Midbrain (tissue), 1 donor: ENCODE results near the gene MPPED1.

Experiments
- DNase-seq: peaks from one replicate; lab custom pipeline; 2025; lab: John Stamatoyannopoulos, UW

The MPPED1 gene

DNA sequence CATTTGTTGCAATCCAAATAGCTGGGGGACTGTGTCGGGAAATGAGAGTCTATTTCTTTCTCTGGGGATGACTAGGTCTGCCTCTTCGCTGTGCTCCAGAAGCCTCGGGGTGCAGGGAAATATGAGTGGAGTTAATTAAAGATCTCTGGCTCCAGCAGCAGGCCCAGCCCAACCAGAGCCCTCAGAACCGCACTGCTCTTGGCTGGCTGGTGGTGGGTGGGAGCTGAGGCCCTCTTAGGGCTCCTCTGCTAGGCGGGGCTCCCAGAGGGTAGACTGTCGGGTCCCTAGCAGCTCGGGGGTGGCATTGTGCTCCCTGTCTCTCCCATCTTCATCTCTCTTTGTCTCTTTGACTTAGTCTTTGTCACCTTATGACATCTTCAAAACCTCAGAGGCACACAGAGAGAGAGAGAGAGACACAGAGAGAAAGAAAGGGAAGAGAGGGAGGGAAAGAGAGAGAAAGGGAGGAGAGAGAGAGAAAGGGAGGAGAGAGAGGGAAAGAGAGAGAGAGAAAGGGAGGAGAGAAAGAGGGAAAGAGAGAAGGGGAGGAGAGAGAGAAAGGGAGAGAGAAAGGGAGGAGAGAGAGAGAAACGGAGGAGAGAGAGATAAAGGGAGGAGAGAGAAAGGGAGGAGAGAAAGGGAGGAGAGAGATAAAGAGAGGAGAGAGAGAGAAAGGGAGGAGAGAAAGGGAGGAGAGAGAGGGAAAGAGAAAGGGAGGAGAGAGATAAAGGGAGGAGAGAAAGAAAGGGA is 20.2 kb downstream of the MPPED1 start:
- no peak for DNase-seq

DNA sequence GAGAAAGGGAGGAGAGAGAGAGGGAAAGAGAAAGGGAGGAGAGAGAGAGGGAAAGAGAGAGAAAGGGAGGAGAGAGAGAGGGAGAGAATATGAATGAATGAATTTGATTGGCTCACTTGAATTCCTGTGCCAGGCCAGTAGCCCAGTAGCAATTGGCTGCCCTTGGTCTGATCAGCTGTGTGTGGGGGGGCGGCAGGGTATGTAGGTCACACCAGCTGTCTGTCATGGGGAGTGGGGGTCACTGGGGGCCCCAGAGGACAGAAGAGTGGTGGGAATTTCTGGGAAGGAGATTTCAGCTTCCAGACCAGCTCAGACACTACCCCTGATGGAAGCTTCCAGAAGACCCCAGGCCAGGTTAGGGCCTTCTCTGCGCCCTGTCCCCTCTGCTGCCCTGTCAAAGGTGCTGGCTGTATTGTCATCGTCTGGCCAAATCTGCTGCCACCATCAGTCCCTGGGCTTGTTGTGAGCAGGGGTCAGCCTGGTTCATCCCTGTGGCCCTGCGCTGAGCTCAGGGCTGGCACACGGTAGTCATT is 21.1 kb downstream of the MPPED1 start:
- DNase-seq, result no peak

DNA sequence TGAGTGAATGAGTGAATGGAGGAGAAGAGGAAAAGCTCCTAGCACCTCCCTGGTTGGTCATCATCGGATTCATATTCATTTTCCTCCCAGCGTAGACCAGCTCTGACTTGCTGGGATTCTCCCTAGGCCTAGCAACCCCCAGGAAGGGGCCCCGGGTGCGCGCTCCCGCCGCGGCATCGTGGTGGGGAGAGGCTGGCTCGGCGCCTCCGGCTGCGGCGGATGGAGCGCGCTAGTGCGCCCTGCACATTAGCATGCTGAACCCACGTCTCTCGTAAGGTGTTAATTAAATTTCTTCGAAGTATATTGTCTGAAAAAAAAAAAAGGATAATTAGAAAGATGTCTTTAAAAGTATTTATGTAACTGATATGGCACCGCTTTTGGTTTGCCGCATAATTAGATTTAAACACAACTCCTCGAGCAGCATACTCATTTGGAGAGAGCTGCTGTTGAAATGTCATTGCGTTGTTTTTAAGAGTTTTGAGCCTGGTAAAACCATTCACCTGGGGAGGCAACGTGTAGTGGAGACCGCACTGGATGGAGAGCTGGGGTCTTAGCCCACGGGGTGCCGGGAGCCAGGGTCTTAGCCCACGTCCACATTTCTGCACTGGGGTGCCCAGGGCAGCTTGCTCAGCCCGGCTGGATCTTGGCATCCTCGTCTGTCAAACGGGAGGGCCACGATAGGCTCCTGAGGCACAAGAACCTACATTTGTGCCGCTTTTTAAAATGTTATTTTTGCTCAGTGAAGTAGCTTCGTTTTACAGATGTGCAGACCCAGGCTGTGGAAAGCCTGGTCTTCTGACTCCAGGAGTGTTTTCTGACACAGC is 21.8 kb downstream of the MPPED1 start:
- DNase-seq, result no peak

DNA sequence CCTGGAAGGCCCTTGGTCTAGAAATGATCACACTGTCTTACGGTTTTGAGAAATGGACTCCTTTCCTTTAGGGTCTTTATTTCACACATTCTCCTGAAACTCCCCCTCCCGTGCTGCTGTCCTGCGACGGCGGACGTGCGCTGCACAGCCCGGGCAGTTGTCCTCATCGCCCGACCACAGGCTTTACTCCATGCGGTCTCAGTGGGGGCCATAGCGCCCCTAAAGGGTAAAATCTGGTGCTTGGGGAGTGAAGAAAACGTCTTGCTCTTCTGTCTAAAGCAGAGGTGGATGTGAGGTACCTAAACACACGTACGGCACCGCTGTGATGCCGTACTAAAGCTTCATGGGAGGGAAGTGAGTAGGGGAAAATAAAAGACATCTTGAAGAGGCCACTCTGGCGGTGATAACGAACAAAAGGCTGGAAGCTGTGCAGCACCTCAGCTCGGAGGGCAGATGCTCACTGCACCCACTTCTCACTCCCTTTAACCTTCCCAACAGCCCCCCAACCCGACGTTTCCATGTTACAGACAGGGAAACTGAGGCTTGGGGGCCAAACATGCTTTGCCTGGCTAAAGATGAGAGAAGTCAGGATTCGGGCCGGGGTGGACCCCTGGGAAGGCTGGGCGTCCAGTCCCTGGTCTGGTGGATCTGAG is 22.6 kb downstream of the MPPED1 start:
- DNase-seq, result no peak

DNA sequence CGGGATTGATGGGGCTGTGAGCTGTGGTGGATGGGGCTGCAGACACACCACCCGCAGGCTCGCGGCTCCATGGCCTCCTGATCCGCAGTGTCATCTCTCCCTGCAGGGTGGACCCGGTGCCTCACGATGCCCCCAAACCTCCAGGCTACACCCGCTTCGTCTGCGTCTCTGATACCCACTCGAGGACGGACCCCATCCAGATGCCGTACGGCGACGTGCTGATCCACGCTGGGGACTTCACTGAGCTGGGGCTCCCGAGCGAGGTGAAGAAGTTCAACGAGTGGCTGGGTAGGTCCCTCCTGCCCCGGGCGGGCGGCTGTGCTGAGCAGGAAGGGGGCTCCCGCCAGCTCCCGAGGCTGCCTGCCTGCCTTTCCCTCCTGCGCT is 23.1 kb downstream of the MPPED1 start:
- no peak for DNase-seq

DNA sequence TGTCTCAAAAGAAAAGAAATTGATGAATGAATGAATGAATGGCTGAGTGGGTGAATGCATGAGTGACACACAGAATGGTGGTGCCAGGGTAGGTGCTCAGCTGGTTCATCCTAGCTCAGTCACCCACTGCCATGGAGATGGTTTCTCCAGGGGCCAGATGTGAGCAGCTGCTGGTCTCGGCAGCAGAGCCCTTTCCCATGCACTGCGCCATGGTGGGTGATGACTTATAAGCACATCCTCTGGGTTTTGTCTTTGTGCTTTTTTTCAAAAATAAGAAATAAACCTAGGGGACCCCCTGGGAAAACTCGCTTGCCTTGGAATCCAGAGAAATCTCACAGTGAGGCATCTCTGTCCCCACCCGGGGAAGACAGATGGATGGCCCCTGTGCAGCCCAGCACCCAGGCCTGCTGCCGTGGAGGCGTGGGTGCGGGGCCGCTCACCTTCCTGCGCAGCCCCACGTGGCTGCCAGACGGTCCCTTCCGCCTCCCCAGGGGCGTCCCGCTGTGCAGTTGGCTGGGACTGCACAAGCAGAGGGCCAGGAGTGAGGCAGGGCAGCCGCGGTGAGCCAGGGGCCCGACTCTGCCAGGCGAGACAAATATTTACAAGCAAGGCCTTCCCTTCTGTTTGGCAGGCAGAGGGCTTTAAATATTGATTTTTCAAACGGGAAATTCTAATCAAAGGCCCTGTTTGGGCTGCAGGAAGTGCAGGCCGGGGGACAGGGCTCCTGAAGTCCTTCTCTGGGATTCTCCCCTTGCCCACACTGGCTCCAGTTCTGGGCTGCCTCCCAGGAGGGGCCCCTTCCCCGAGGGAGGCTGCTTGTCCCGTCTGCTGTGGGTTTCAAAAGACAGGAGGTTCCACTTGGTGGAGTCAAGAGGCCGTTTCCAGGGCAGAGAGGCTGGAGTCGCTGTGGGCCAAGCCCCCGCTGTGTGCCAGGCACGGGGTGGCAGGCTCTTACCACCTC is 24.3 kb downstream of the MPPED1 start:
- DNase-seq, result no peak

DNA sequence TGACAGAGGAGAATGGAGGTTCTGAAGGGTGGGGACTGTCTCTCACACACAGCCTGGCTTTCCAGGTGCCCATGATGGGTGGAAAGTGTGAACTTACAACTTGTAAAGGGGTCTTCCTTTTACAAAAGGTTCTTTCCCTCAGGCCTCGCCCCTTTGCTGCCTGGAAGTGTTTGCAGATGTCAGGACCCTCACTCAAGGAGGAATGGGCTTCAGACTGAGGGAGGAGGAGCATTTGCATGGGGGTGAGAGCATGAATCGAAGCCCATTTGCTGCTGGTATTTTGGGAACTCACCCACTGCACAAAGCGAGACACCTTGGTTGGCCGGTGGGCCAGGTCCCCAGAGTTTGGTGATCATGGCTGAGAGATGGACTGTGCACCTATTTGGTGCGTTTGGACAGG is 25.1 kb downstream of the MPPED1 start:
- no peak for DNase-seq

DNA sequence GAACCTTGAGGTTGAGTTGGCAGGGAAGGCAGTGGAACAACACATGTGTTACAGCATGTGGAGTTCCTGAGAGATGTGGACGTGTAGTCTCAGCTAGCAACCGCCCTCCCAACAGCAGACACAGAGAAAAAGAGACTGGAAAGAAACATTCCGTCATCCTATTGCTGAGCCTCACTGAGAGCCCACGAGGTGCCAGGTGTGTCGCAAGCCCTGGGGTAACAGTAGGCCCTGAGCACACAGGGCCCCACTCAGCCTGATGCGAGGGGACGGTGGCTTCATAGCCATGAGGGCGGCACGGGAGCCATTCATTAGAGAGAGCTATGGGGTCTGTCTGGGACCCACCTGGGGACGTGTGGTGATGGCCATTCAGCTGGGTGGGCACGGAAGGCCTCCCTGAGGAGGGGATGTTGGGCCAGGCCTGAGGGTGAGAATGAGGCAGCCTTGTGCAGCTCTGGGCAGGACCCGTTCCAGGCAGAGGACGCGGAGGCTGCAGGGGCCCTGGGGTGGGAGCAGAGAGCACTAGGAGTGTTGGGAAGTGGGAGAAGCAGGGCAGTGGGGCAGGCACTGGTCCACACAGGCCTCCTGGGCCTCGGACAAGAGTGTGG is 26.2 kb downstream of the MPPED1 start:
- DNase-seq, result no peak

DNA sequence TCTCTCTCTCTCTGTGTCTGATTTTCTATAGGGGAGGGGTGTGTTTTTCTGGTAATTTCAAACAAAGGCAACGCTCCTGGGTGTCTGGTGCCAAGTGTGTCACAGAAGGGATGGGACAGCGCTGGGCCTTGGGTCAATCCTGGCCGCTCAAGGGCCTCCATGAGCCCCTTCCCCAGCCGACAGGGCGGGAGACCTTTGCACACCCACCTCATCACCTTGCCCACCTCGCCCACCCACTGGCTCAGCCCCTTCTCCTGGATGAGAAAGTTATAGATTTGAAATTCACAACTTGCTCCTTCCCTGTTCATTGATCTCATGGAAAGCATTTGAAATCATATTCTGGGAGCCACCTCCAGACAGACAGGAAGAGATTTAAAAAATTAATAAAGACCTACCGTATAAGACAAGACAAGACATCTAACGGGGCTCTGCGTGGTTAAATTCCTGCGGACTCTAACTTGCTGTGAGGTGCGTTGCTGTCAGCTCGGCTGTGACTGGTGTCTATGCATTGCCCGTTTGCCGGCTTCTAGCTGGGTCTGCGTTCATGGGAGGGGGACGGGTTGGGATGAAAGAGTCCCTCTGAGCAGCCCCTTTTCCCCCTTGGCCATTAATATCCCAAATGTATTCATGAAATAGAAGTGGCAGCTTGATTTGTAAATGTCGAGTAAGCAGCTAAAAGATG is 27.0 kb downstream of the MPPED1 start:
- no peak for DNase-seq

DNA sequence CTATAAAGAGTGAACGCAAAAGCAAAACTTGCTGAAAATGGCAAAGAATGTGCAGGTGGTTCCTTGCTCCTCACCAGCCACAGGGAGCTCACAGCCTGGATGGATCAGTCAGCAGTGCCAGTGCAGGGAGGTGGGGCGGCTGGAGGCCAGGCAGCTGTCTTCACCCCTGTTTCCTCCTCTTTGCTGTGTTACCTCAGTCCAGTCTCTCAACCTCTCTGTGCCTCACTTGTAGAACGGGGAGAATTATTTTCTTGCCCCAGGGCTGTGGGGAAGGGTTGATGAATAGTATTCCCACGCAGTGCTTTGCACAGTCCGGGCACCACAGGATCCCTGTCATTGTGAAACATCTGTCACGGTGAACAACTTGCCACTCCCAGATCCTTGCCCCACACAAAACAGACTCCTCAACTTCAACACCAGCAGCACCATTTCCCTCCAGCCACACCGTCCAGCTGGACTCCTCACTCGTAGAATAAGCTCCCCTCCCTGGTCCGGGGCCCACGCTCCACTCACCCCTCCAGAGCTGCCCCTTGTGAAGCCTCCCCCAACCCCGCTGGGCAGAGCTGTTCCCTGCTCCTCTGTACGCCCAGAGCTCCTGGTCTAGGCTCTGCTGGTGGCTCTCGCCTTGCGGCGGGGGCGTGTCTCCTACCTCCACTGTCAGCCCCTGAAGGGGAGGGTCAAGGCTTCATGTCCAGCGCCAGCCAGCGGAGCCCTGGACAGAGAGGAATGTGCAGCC is 27.7 kb downstream of the MPPED1 start:
- no peak for DNase-seq

DNA sequence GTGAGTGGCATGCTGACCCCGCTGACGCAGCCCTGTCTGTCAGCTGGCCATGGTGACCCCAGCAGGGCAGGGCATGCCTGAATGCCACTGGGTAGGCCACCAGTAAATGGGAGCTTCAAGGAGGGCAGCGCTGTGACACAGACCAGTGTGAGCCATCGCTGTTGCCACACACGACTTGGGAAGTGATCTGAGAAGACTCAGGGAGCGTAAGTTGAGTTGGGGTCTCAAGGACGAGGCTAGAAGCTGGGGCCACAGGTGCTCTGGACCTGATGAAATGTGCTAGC is 28.2 kb downstream of the MPPED1 start:
- no peak for DNase-seq

DNA sequence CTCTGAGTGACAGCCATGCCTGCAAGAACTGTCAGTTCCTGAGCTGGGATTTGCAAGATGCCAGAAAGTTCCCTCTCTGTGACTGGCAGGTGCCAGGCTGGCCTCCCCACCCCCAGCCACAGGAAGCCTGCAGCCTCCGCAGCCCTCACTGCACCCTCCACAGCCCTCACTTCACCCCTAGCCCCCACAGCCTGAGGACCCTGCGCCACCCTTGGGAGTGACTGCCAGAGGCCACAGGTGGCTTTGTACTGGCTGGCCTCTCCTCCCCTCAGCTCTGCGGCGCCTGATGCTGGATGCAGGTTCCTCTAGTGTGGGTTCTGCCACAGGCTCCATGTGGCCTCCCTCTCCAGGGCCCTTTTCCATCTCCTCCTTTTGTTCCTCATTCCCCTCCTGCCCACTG is 28.7 kb downstream of the MPPED1 start:
- DNase-seq, result no peak

DNA sequence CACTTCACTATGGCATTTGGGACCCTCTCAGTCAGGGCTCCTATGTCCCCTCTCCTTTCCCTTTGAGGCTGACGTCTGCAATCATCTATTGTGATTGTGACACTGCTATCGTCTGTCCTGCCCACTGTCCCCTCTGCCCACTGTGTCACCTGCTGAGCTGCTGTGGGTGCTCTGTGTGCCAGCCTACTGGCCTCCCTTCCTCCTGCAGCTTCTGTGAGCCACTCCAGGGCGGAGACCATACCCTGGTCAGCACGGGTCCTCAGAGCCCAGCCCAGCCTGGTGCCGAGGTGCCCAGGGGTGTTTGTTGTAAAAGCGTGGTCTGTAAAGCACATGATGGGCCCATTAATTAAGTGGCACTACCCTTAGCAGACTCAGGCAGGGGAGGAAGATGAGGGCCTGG is 29.4 kb downstream of the MPPED1 start:
- no peak for DNase-seq

DNA sequence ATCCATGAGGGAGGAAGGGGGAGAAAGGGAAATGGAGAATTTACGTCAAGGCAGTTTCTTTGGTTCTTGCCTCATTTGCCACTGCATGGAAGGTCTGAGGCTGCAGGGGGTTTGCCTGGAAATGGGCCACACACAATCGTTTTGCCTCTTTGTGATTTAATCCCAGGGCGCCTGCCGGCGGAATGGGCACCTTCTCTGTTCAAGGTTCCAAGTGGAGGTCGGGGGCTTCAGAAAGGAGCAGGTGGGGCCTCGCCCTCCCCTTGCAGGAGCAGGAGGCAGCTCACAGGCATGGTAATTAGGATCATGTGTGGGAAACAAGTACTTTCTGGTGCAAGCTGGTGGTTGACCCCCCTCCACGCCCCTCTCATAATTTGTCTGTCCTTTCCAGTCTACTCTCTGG is 29.9 kb downstream of the MPPED1 start:
- DNase-seq, result no peak

DNA sequence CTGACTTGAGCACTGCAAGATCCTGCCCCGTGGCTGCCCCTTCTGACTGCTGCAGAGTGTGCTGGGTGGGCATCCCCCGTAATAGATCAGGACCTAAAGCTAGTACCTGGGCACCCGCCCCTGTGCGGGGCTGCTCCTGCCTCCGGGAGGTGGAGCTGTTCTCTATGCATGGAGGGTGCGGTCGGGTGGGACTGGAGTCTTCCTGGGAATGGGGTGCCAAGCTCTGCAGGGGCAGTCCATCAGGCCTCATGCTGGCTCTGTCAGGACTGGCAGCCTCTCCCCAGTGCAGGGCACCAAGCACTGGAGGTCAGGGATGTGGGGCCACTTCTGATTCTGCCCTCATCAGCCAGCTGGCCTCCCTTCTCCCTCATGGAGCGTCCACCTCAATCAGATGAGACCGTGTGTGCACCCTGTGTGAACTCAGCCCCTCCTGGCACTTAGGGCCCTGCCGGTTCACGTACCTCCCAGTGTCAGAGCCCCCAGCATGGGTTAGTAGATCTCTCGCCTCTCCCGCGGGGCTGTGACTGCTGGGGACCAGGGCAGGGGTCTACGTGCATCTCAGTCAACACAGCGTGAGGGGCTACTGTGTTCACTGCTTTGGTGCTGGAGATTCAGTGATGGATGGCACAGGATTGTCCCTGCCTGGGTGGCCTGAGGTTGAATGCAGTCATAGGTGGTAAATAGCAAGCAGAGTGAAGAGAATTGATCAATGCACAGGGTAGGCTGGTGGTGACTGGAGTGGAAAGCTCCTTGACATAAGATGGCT is 30.8 kb downstream of the MPPED1 start:
- DNase-seq, result no peak

DNA sequence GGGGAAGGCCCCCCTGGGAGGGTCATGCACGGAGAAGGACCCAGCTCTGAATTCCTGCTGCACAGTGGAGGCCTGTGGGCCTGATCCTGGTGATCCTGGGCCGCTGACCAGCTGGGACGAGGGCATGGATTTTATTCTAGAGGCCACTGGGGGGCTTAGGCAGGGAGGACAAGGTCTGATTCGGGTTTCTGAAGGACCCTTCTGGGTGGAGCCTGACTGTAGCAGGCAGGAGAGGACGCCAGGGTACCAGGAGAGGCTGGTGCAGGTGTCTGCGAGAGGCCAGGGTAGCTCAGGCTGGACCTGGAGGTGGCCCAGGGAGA is 31.3 kb downstream of the MPPED1 start:
- no peak for DNase-seq

DNA sequence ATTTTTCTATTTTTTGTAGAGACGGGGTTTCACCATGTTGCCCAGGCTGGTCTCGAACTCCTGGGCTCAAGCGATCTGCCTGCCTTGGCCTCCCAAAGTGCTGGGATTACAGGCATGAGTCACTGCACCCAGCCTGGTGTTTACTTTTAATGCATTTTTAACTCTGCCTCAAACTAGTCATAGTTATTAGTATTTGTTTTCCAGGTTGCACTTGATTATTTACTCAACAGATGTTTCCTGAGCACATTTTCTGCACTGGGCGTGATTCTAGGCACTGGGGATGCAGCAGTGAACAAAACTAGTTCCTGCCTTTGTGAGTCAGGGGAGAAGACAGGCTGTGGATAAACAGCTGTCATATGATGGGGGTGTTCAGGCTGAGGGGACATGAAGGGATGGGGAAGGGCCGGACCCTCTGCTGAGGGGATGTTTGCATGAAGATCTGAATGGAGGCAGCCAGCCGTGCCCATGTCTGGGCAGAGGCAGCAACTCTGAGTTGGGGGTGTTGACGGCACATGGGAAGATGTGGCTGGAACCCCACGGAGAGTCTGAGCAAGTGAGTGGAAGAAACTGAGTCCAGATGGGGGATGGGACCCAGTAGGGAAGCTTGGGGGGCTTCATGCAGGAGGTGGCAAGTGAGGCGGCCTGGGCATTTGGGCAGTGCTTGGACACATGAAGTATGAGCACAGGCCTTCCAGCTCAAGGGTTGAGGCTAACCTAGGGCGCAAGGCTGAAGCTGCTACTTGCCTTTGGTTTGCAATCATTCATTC is 34.4 kb downstream of the MPPED1 start:
- no peak for DNase-seq

DNA sequence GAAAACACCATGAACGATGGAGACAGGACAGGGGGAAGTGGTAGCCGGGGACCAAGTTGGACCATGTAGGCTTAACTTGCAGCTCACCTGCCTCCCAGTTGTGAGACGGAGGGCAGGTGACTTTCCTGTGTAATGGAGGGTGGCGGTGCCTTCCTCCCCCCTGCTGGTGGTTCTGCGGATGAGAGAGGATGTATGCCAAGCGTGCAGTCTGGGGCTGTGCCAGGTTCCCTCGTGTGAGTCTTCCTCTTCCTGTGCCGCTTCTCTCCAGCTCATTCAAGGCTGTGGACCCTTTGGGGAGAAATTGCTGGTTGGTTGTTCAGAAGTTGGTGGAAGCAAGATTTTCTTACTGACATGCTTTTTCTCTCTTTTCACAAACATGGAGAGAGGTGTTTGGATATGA is 35.1 kb downstream of the MPPED1 start:
- DNase-seq, result no peak

DNA sequence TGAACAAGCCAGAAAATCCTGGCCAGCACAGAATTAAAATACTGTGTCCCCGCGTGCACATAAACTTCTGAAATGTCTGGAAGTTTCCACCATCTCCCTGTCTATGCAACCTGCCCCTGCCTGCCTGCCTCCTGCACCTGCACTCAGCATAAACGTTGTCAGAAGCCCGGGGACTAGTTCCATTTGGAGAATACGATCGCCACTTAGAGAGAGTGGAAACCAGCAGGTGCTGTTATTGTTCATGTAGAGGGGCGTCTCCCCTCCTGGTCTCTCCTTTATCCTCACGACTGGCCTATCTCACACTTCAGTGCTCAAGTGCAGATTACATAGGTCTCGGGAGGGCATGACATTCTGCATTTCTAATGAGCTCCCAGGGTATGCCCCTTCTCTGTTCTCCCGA is 35.6 kb downstream of the MPPED1 start:
- no peak for DNase-seq
